Mesenchymal stem cell (in vitro differentiated cells and primary cell): ENCODE data around the gene KLF11.

Experiments
- DNase-seq: peaks from one replicate; pipeline ENCODE4 v3.0.0-alpha.2; 2013
- H2AFZ ChIP-seq: one replicate; pipeline ENCODE4 v1.6.1; 2013; ENCODE audit warnings: low read depth, mild to moderate bottlenecking, control low read depth, inconsistent platforms, low read length, moderate library complexity
- H2AK5ac ChIP-seq: 2 replicates; pipeline ENCODE4 v1.6.1; 2013; ENCODE audit warnings: low read length, moderate library complexity, mild to moderate bottlenecking, inconsistent platforms; ENCODE audit not compliant: severe bottlenecking
- H2BK120ac ChIP-seq: one replicate; pipeline ENCODE4 v1.6.1; 2013; ENCODE audit warnings: low read depth, mild to moderate bottlenecking, inconsistent platforms, low read length, moderate library complexity
- H2BK12ac ChIP-seq, 2 experiments: one replicate each; pipeline ENCODE4 v1.6.1; 2013; ENCODE audit warnings: inconsistent platforms in 2 of 2, low read length in 2 of 2, mild to moderate bottlenecking in 2 of 2, moderate library complexity in 2 of 2, control low read depth in 1 of 2
- H2BK15ac ChIP-seq: one replicate; pipeline ENCODE4 v1.6.1; 2013; ENCODE audit warnings: mild to moderate bottlenecking, low read depth, inconsistent platforms; ENCODE audit not compliant: poor library complexity, severe bottlenecking
- H2BK5ac ChIP-seq: 2 replicates; pipeline ENCODE4 v1.6.1; 2013; ENCODE audit warnings: low read depth, mild to moderate bottlenecking, low read length, control low read depth, inconsistent platforms; ENCODE audit not compliant: poor library complexity, severe bottlenecking
- H3K14ac ChIP-seq, 2 experiments: one replicate each; pipeline ENCODE4 v1.6.1; 2013; ENCODE audit warnings: inconsistent platforms in 2 of 2, low read length in 2 of 2, control low read depth in 1 of 2, mild to moderate bottlenecking in 1 of 2, moderate library complexity in 1 of 2
- H3K18ac ChIP-seq, 2 experiments: one replicate each; pipeline ENCODE4 v1.6.1; 2013; ENCODE audit warnings: inconsistent platforms in 2 of 2, low read length in 2 of 2, control low read depth in 1 of 2, low read depth in 1 of 2, mild to moderate bottlenecking in 1 of 2
- H3K23ac ChIP-seq, 2 experiments: one replicate each; pipeline ENCODE4 v1.6.1; 2013; ENCODE audit warnings: inconsistent platforms in 2 of 2, low read length in 2 of 2, mild to moderate bottlenecking in 2 of 2, moderate library complexity in 2 of 2, control low read depth in 1 of 2
- H3K27ac ChIP-seq: 2 replicates; pipeline ENCODE4 v1.5.1; 2013; ENCODE audit warnings: mild to moderate bottlenecking, moderate library complexity, low read length, control low read depth, inconsistent platforms; ENCODE audit not compliant: poor library complexity, severe bottlenecking
- H3K27me3 ChIP-seq, 2 experiments: 2 replicates each; pipeline versions ENCODE4 v1.6.1 to v1.7.0; 2013; ENCODE audit warnings: low read length in 2 of 2, mild to moderate bottlenecking in 2 of 2, moderate library complexity in 2 of 2, control low read depth in 1 of 2, inconsistent platforms in 1 of 2; ENCODE audit not compliant: control insufficient read depth in 1 of 2, insufficient read depth in 1 of 2
- H3K36me3 ChIP-seq, 2 experiments: 2 replicates each; pipeline versions ENCODE4 v1.6.1 to v1.7.0; 2013; ENCODE audit warnings: low read length in 2 of 2, control low read depth in 1 of 2, inconsistent platforms in 1 of 2, low read depth in 1 of 2, mild to moderate bottlenecking in 1 of 2; ENCODE audit not compliant: insufficient read depth in 2 of 2, control insufficient read depth in 1 of 2
- H3K4ac ChIP-seq, 2 experiments: one replicate each; pipeline ENCODE4 v1.6.1; 2013; ENCODE audit warnings: inconsistent platforms in 2 of 2, low read length in 2 of 2, mild to moderate bottlenecking in 2 of 2, moderate library complexity in 2 of 2, control low read depth in 1 of 2, low read depth in 1 of 2
- H3K4me1 ChIP-seq: 2 replicates; pipeline ENCODE4 v1.6.1; 2013; ENCODE audit warnings: low read depth, low read length, control low read depth; ENCODE audit not compliant: control insufficient read depth, insufficient read depth
- H3K4me2 ChIP-seq: 2 replicates; pipeline ENCODE4 v1.6.1; 2013; ENCODE audit warnings: low read length, mild to moderate bottlenecking, inconsistent platforms; ENCODE audit not compliant: poor library complexity, severe bottlenecking
- H3K4me3 ChIP-seq, 2 experiments: 2 replicates each; pipeline versions ENCODE4 v1.5.1 to v1.7.0; 2013; ENCODE audit warnings: low read length in 2 of 2, mild to moderate bottlenecking in 2 of 2, control low read depth in 1 of 2, low read depth in 1 of 2; ENCODE audit not compliant: insufficient read depth in 1 of 2
- H3K79me1 ChIP-seq: replicated peaks from 2 replicates; pipeline ENCODE4 v1.6.1; 2013; ENCODE audit warnings: mild to moderate bottlenecking, control low read depth, low read length, inconsistent platforms; ENCODE audit not compliant: poor library complexity, severe bottlenecking
- H3K9ac ChIP-seq: 2 replicates; pipeline ENCODE4 v1.7.0; 2013; ENCODE audit warnings: mild to moderate bottlenecking, low read length, moderate library complexity
- H3K9me3 ChIP-seq: 2 replicates; pipeline ENCODE4 v1.7.0; 2013; ENCODE audit warnings: mild to moderate bottlenecking, low read length; ENCODE audit not compliant: control insufficient read depth
- H4K8ac ChIP-seq: one replicate; pipeline ENCODE4 v1.6.1; 2013; ENCODE audit warnings: inconsistent platforms, mild to moderate bottlenecking, low read length, moderate library complexity
- H4K91ac ChIP-seq: one replicate; pipeline ENCODE4 v1.6.1; 2013; ENCODE audit warnings: mild to moderate bottlenecking, low read length, inconsistent platforms
- WGBS: methylation state at CpG from one replicate; pipeline ENCODE4 v1.1.7; 2013; ENCODE audit warnings: mixed read lengths; 5-methylcytosine and 5-hydroxymethylcytosine counted together

Gene KLF11

DNA sequence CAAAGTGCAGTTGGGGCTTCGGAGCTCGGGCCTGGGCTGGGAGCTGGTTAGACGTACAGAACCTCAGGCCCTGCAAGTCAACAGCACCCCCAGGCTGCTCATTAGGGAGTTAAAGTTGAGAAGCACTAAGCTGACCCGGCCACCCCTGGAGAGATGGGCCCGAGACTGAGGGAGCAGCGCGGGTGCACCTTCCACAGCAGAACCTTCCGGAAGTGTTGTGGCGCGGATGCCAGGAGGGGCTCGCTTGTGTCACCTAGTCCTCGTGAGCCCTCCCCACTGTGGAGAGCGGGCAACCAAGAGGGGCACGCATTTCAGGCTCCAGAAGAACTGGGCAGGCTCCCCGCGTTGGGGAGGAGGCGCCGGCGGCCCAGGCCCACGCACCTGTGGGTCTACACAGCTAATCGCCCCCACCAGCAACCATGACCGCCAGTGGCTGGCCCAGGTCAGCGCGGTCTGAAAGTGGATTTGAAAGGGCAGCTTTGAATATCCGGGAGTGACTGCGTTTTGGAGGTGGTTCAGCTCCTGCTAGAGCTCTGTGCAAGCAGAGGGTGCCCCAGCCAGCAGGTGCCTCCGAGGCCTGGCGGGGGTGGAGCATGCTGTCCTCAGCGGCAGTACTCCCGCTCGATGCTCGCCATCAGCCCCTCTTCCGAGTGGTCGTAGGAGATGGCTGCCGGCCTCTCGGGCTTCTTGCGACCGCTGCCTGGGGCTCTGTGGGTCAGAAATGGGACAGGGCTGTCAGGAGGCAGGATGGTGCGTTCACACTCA is 15.1 kb downstream of the KLF11 start:
- H3K9ac ChIP-seq, result no peak overlapping the region
- H2AK5ac ChIP-seq, result peak overlapping the region; percentile 9
- H2BK5ac ChIP-seq, result no peak overlapping the region
- H3K18ac ChIP-seq, result no peak overlapping the region
- H2BK15ac ChIP-seq, result no peak overlapping the region
- 96% methylated on average over 39 of the region's 39 CpGs for WGBS
- no peak for DNase-seq
- no peaks in the 10 kb centered on the region for H3K9me3 ChIP-seq
- H3K4me3 ChIP-seq, result peak overlapping the region in 1 of 2 experiments; percentile 10
- H3K4ac ChIP-seq, result peak overlapping the region in 1 of 2 experiments; percentile 62
- H3K79me1 ChIP-seq, result peaks cover 6% of the 10 kb centered on the region
- no peak overlapping the region for H3K23ac ChIP-seq
- no peak overlapping the region for H4K91ac ChIP-seq
- peaks cover 20% of the 10 kb centered on the region for H3K4me1 ChIP-seq
- H3K27me3 ChIP-seq, result peaks cover 0 to 18% of the 10 kb centered on the region in 2 experiments
- H3K36me3 ChIP-seq, result peaks cover 20 to 52% of the 10 kb centered on the region in 2 experiments
- peak overlapping the region; percentile 29 to 35 for H2BK12ac ChIP-seq
- H2AFZ ChIP-seq, result no peak overlapping the region
- H2BK120ac ChIP-seq, result no peak overlapping the region
- H3K27ac ChIP-seq, result no peak overlapping the region
- no peak overlapping the region for H3K4me2 ChIP-seq
- H4K8ac ChIP-seq, result peak overlapping the region; percentile 79
- no peak overlapping the region for H3K14ac ChIP-seq

GRCh38 chr2:10059016-10059351 is 15.6 kb downstream of the KLF11 start:
- Histone ChIP-seq H3K23ac (no peak overlapping the region), H3K36me3 (peaks cover 14 to 58% of the 10 kb centered on the region in 2 experiments), H2BK12ac (no peak overlapping the region), H2AFZ (no peak overlapping the region), H2AK5ac (no peak overlapping the region), H2BK15ac (no peak overlapping the region), H3K4ac (no peak overlapping the region), H3K14ac (no peak overlapping the region), H3K18ac (no peak overlapping the region), H3K79me1 (peaks cover 8% of the 10 kb centered on the region), H2BK120ac (no peak overlapping the region), H3K4me2 (no peak overlapping the region), H3K4me3 (no peak overlapping the region), H3K27me3 (peaks cover 0 to 18% of the 10 kb centered on the region in 2 experiments), H4K91ac (no peak overlapping the region), H3K9ac (no peak overlapping the region), H3K27ac (no peak overlapping the region), H4K8ac (no peak overlapping the region), H3K9me3 (no peaks in the 10 kb centered on the region), H3K4me1 (peaks cover 22% of the 10 kb centered on the region), H2BK5ac (no peak overlapping the region)
- no peak for DNase-seq
- WGBS, result 92% methylated on average over 17 of the region's 17 CpGs

- no peak for DNase-seq
- Histone ChIP-seq H2BK12ac (no peak overlapping the region), H4K91ac (no peak overlapping the region), H2BK5ac (no peak overlapping the region), H3K9ac (no peak overlapping the region), H2AK5ac (no peak overlapping the region), H3K4me3 (no peak overlapping the region), H4K8ac (no peak overlapping the region), H3K79me1 (peaks cover 8% of the 10 kb centered on the region), H2BK120ac (no peak overlapping the region), H2AFZ (no peak overlapping the region), H3K14ac (no peak overlapping the region), H3K18ac (no peak overlapping the region), H3K9me3 (no peaks in the 10 kb centered on the region), H3K4ac (no peak overlapping the region), H3K36me3 (peaks cover 7 to 58% of the 10 kb centered on the region in 2 experiments), H3K4me1 (peaks cover 22% of the 10 kb centered on the region), H2BK15ac (no peak overlapping the region), H3K4me2 (no peak overlapping the region), H3K27ac (no peak overlapping the region), H3K23ac (no peak overlapping the region), H3K27me3 (peaks cover 0 to 18% of the 10 kb centered on the region in 2 experiments)
- WGBS, result 94% methylated on average over 20 of the region's 20 CpGs
Measured at GRCh38 chr2:10059552-10060335, 16.4 kb downstream of the KLF11 start.

DNA sequence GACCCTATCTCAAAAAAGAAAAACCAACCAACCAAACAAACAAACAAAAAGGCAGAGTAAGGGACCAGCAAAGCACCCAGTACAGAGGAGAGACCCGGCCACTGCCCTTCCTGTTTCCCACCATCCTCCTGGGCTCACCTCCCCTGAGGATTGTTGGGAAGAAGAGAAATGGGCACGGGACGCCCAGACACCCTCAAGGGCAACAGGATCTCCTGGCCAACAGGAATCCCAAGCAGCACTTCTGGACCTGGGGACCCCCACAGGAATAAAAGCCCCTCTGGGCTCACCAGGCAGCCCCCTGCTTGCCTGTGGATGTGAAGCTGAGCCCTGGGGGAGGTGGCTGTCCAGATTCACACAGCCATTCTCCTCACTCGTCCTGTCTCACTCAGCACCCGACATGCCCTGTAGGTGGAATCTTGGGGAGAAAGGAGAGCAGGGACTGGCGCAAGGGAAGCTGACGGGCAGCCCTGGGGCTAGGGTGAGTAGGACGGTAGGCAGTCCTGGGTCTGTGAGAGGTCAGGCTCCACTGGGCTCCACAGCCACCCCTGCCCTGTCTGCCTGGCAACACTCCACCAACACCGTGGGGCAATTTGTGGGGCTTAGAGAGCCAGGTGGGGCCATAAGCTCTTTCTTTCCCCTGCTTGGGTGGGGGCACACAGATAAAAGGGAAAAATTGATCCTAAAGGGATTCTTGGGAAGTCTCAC is 18.0 kb downstream of the KLF11 start:
- DNase-seq, result no peak

More for the DNA sequence above, 18.0 kb downstream of the KLF11 start:
- Histone ChIP-seq H2BK5ac (no peak overlapping the region), H3K4me1 (peaks cover 22% of the 10 kb centered on the region), H3K4me2 (no peak overlapping the region), H3K14ac (peak overlapping the region in 1 of 2 experiments; percentile 26), H2BK15ac (peak overlapping the region; percentile 31), H4K91ac (no peak overlapping the region), H3K4ac (no peak overlapping the region), H3K18ac (no peak overlapping the region), H3K27me3 (peaks cover 0 to 23% of the 10 kb centered on the region in 2 experiments), H2BK120ac (no peak overlapping the region), H3K9me3 (no peaks in the 10 kb centered on the region), H3K36me3 (peaks cover 0 to 66% of the 10 kb centered on the region in 2 experiments), H2AK5ac (no peak overlapping the region), H3K79me1 (peaks cover 4% of the 10 kb centered on the region), H3K23ac (no peak overlapping the region), H2AFZ (no peak overlapping the region), H4K8ac (no peak overlapping the region), H3K4me3 (no peak overlapping the region), H2BK12ac (no peak overlapping the region), H3K27ac (no peak overlapping the region), H3K9ac (no peak overlapping the region)
- WGBS, result 91% methylated on average over 7 of the region's 9 CpGs
